Bronchial epithelial cell (primary cell): ENCODE results near the gene MIOS. TPM values are rescaled to one million over a fixed set of nuclear protein-coding genes. Genes with fewer than 3 reads are reported as not detected.

Source experiments
- DNase-seq: peaks from one replicate; pipeline ENCODE4 v3.0.0-alpha.2; 2010; ENCODE audit warnings: low read depth
- FAIRE-seq: peaks from 2 replicates; lab custom pipeline; 2011; peaks lifted over from hg19 to GRCh38; lab: Jason Lieb, UNC
- H3K27me3 ChIP-seq: 2 replicates; pipeline ENCODE4 v1.5.1; 2011; ENCODE audit warnings: low read length; ENCODE audit not compliant: control insufficient read depth, insufficient read depth
- H3K36me3 ChIP-seq: 2 replicates; pipeline ENCODE4 v1.5.1; 2011; ENCODE audit warnings: low read length; ENCODE audit not compliant: control insufficient read depth, insufficient read depth
- H3K4me3 ChIP-seq: 2 replicates; pipeline ENCODE4 v1.5.1; 2011; ENCODE audit warnings: mild to moderate bottlenecking, low read depth, low read length, control low read depth
- total RNA-seq: library from RNA; depleted of rRNA; stranded (reverse); fragments of >200 nt; gene quantifications from 2 replicates; pipeline ENCODE4 v1.2.1, GENCODE V29; 2014
- TF ChIP-seq, protein P1 (sequence below): IDR thresholded peaks from 2 replicates; pipeline ENCODE4 v1.5.1; 2011; ENCODE audit warnings: mild to moderate bottlenecking, moderate library complexity, low read length, control low read depth, inconsistent platforms; ENCODE audit not compliant: insufficient read depth, severe bottlenecking

The MIOS gene
- 36.3 and 44.8 TPM in 2 replicates for total RNA-seq

DNA sequence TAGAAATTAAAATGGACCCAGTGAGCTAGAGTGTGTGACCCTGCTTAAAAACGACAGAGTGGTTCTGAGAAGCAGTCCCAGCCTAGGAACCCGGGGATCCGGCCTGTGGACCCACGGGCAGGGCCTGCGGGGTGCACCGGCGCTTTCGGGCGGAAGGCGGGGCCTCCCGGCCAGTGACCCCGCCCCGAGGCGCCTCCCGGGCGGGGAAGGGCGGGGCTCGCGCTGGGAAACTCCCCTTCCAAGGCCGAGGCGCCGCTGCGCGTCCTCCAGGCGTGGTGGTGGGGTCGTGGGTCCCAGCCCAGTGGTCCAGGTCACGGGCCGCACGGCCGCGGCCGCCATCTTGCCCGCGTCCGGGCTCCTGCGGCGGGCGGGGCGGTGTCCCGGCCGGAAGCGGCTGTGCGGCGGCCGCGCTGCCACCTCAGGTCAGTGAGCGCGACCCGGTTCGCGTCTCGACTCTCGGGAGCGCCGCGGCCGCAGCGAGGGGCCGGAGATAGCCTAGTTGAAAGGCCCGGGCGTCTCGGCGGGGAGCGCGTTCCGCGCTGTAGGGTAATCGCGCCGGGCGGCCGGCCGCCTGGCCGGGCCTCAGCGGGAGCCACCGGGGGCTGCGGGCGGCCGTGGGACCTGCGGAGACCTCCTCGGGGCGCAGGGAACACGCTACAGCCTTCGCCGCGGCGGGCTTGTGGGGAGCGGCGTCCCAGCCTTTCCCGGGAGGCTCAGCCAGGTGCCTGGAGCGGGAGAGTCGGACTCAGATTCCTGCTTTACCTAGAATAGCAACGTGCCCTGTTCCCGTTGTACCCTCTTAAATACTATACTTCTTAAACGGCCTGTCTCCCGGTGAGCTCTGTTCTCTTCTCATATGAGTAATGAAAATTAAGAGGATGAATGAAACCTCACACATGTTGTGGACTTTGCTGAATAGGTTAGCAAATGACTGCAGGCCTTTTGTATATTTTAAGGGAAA is at the start of gene MIOS:
Gene MIOS (plus strand): TSS at position 234 of the 961 bp plus-strand sequence. CDS start 5,592 bp downstream, outside the sequence.
- no peaks in the 10 kb centered on the region for H3K27me3 ChIP-seq
- H3K4me3 ChIP-seq: peak within 1 kb of the TSS; percentile 75
- TF ChIP-seq, protein P1, sequence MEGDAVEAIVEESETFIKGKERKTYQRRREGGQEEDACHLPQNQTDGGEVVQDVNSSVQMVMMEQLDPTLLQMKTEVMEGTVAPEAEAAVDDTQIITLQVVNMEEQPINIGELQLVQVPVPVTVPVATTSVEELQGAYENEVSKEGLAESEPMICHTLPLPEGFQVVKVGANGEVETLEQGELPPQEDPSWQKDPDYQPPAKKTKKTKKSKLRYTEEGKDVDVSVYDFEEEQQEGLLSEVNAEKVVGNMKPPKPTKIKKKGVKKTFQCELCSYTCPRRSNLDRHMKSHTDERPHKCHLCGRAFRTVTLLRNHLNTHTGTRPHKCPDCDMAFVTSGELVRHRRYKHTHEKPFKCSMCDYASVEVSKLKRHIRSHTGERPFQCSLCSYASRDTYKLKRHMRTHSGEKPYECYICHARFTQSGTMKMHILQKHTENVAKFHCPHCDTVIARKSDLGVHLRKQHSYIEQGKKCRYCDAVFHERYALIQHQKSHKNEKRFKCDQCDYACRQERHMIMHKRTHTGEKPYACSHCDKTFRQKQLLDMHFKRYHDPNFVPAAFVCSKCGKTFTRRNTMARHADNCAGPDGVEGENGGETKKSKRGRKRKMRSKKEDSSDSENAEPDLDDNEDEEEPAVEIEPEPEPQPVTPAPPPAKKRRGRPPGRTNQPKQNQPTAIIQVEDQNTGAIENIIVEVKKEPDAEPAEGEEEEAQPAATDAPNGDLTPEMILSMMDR: no peak
- FAIRE-seq: no peak
- H3K36me3 ChIP-seq: no peaks in the 10 kb centered on the region
- peak; percentile 40 for DNase-seq

DNA sequence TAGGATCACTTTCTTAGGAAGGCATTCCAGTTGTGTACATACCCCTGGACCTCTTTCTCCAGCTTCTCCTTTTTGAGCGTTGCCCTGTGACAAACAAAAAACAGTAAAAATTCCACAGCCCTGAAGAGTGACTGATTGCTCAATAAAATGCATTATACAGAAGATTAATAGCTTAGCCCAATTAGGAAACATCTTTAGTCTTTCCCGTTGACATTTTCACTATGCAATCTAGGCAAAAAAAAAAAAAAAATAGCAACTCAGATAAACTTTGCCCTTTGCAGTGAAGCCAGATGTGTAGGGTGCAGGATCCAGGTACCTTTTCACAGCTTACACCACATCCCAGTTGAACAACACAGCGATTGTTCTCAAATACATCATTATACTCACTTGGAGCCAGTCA is 48.9 kb upstream of the MIOS start:
- TF ChIP-seq, protein P1: no peak
- no peak for FAIRE-seq
- Histone ChIP-seq H3K4me3 (no peak overlapping the region), H3K27me3 (no peaks in the 10 kb centered on the region), H3K36me3 (no peaks in the 10 kb centered on the region)
- no peak for DNase-seq

DNA sequence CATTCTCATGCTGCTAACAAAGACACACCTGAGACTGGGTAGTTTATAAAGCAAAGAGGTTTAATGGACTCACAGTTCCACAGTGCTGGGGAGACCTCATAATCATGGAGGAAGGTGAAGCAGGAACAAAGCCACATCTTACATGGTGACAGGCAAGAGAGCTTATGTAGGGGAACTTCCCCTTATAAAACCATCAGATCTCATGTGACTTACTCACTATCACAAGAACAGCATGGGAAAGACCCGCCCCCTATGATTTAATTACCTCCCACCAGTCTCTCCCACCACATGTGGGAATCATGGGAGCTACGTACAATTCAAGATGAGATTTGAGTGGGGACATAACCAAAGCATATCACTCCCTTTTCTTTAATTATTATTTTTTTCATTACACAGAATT is 47.6 kb upstream of the MIOS start:
- FAIRE-seq: no peak

DNA sequence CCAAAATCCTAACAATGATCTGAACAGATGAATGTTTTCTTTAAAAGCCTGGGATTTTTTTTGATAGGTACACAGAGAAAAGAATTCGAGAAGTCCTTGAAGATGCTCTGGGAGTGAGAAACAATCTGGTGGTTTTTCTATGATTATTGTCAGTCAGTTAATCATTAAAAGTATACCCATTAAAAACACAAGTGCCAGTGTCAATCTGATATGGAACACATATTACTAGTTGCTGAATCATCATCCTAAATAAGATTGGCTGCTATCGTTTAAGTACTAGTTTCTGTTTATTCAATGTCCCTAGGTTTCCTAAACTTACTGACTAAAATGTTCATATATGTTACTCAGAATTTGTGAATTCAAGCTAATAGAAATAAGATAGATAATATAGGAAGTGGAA is 47.2 kb upstream of the MIOS start:
- FAIRE-seq: no peak
- TF ChIP-seq, protein P1: no peak
- DNase-seq: peak; percentile 10

More for the DNA sequence above, 47.6 kb upstream of the MIOS start:
- no peak overlapping the region for H3K4me3 ChIP-seq
- DNase-seq: no peak
- H3K36me3 ChIP-seq: no peaks in the 10 kb centered on the region
- TF ChIP-seq, protein P1: no peak
- H3K27me3 ChIP-seq: no peaks in the 10 kb centered on the region

DNA sequence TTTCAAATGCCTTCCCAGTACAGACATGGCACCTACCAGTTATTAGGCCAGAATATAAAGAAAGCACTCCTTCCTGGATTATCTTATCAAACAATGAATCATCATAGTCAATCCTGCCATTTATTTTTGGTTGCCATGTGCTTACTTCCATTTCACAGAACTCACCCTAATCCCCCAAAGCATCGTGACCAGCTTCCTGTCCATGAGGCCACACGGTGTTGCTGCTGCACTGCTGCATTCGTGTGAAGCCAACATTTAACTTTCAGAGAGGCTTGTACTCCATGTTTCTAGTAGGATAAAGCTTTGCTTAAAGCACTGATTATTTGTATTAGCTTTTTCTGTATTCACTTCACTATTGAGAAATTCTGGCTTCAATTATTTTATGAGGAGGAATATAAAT is 45.4 kb upstream of the MIOS start:
- peak; percentile 6 for DNase-seq
- Histone ChIP-seq H3K27me3 (no peaks in the 10 kb centered on the region), H3K4me3 (no peak overlapping the region), H3K36me3 (no peaks in the 10 kb centered on the region)
- TF ChIP-seq, protein P1: no peak
- no peak for FAIRE-seq

More for the DNA sequence above, 47.2 kb upstream of the MIOS start:
- H3K4me3 ChIP-seq: no peak overlapping the region
- H3K36me3 ChIP-seq: no peaks in the 10 kb centered on the region
- no peaks in the 10 kb centered on the region for H3K27me3 ChIP-seq

DNA sequence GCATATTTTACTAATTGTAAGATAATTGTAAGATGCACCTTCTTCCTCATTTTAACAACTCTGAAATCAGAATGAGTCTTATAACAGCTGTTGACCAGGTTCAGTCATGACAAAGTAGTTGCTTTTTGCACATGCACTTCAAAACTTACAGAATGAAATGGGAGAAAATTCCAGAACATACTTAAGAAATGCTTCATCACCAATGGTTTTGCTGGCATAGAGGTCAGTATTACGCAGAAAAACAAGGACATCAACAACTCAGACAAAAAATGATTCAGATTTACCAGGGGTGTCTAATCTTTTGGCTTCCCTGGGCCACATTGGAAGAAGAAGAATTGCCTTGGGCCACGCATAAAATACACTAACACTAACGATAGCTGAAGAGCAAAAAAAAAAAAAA is 44.3 kb upstream of the MIOS start:
- TF ChIP-seq, protein P1: no peak
- no peak for DNase-seq
- no peak for FAIRE-seq
- H3K27me3 ChIP-seq: no peaks in the 10 kb centered on the region
- no peaks in the 10 kb centered on the region for H3K36me3 ChIP-seq
- no peak overlapping the region for H3K4me3 ChIP-seq
